NCI-H82 treated with DMSO at 0.1 percent for 48 hours (cell line): Measurements from ENCODE around the gene LLGL1.

Experiments
- DNase-seq: peaks from one replicate; lab custom pipeline; 2025; ENCODE audit not compliant: unreplicated experiment; lab: John Stamatoyannopoulos, UW

Gene LLGL1

GRCh38 chr17:18225121-18225641 lies at the start of gene LLGL1:
TSS of gene LLGL1 (plus strand) at chr17:18225635. CDS start at chr17:18225683, 48 bp downstream.
- DNase-seq = peak; percentile 90

GRCh38 chr17:18176176-18176575 lies 49.3 kb upstream of the LLGL1 start:
- DNase-seq = no peak

DNA sequence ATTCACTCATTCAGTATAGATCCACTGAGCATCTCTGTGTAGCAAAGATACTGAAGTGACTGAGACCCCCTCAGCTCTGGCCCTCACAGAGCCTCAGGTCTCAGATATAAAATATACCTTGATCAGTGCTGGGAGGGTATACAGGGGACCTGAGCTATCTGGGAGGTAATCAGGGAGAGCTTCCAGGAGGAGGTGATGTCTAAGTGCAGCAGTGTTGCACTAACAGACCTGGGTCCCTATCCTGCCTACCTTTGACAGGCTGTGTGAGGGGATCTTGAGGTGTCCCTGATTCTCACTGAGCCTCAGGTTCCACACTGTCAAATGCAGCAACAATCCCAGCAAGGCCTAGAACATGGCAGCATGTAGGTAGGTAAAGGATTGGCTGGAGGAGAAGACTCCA lies 48.3 kb upstream of the LLGL1 start:
- DNase-seq = no peak

GRCh38 chr17:18177722-18178121 lies 47.7 kb upstream of the LLGL1 start:
- no peak for DNase-seq

DNA sequence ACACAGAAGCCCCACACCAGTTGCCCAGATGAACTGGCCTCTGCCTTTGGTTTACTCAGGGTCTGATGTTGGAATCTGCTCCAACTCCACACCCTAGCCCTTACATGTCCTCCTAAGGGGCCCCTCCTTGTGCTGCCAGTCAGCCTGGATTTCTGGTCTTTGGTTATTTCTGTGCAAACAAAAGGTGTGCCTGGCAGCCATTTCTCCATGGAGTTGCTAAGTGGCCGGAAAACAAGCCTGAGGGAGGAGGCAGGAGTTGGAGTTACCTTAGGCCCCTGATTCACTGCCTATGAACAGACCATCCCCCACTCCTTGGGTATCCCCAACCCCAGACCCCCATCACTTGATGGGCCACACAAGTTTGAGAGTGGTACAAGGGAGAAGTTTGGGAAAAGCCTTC lies 46.2 kb upstream of the LLGL1 start:
- DNase-seq = no peak

GRCh38 chr17:18179804-18180203 lies 45.6 kb upstream of the LLGL1 start:
- no peak for DNase-seq

DNA sequence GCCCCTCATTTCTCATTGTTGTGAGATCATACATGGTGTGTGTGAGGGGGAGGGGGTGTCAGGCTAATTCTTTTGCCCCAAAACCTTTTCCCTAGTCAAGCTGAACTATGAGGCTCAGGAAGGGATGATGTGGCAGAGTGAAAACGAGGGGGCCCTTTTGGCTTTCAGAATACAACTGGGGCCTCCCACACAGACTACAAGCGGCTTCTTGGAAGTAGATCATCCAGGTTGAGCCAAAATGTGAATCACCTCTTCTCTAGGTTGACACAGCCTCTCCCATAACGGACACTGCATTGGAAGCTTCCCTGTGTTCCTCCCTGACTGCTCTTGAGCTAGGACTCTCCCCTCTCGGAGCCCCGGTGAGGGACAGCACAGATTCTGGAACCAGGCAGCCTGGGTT lies 44.1 kb upstream of the LLGL1 start:
- no peak for DNase-seq

- DNase-seq = no peak
Observed at GRCh38 chr17:18182110-18182977, 43.1 kb upstream of the LLGL1 start.

DNA sequence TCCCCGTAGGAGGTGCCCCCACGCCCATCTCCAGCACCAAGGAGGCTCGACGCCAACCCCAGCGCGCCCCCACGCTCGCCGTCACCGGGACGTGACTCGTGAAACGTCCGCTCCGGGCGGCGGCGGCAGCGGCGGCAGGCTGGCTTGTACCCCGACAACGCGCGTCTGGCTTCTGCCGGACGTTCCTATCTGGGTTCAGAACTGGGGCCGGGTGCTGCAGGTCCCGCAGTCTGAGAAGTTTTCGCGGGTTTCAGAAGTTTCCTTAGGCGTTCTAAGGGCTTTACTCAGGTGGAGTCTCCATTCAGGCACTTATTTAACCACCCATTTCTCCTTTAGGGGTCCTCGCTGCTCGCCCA lies 42.5 kb upstream of the LLGL1 start:
- DNase-seq = no peak

- DNase-seq = peak; percentile 99
Observed at GRCh38 chr17:18183334-18184142, 41.9 kb upstream of the LLGL1 start, which contains the start of gene ALKBH5. TSS of gene ALKBH5 (plus strand) at chr17:18183828. CDS start at chr17:18184244, 416 bp downstream.

DNA sequence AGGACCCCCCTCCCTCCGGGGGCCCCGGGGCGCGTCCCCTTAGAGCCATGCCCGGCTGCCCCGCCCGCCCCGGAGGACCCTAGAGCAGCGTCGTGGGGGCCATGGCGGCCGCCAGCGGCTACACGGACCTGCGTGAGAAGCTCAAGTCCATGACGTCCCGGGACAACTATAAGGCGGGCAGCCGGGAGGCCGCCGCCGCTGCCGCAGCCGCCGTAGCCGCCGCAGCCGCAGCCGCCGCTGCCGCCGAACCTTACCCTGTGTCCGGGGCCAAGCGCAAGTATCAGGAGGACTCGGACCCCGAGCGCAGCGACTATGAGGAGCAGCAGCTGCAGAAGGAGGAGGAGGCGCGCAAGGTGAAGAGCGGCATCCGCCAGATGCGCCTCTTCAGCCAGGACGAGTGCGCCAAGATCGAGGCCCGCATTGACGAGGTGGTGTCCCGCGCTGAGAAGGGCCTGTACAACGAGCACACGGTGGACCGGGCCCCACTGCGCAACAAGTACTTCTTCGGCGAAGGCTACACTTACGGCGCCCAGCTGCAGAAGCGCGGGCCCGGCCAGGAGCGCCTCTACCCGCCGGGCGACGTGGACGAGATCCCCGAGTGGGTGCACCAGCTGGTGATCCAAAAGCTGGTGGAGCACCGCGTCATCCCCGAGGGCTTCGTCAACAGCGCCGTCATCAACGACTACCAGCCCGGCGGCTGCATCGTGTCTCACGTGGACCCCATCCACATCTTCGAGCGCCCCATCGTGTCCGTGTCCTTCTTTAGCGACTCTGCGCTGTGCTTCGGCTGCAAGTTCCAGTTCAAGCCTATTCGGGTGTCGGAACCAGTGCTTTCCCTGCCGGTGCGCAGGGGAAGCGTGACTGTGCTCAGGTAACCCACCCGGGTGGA lies 41.0 kb upstream of the LLGL1 start:
- DNase-seq = no peak

DNA sequence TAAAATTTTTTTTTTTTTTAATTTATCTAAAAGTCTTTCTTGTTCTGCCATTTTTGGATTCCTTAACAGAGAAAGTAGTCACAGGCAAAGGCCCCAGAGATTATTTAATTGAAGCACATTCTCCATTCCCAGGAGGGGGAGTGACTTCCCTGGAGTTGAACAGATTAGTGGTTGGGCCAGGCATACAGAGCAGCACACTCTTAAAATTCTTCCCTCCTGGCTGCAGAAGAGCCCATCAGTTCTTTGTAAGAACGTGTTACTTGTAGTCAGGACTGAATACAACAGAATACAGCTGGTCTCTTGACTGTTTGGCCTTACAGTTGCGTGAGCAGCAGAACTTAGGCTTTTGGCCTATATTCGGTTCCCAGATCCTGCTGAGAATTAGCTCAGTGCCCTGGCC lies 40.0 kb upstream of the LLGL1 start:
- peak; percentile 30 for DNase-seq

DNA sequence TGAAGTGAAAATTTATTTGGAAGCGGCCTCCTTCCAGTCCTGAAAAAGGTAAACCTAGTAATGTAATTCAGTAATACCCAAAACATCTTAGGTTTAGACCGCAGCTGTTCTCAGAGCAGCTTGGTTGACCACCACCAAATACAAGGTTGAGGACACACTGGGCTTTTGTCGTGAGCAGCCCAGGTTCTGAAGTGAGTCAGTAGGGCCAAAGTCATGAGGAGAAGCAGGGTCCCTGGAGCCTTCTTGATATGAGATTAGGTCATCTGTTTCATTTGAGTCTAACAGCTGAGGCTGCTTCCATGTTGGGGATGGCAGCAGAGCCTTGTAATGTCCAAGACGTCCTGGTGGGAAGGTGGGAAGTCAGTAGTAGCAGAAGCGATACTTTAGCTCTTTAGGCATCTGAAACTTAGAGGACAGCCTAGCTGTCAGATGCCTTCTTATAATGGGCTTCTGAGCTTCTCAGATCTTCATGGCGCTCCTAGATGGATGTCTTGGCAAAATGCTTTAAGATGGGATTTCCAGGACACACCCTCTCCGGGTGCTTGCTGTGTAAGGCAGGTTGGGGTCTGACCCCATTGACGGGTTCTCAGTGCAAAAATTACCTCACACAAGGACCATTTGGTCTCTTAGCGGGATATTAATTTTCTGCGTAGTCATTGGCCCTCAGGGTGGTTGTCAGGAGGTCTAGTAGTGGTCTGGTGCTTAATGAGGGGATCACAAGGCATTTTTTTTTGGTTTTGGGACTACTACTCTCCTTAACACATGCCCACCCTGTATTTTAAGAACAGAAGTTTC lies 39.4 kb upstream of the LLGL1 start:
- DNase-seq = no peak

DNA sequence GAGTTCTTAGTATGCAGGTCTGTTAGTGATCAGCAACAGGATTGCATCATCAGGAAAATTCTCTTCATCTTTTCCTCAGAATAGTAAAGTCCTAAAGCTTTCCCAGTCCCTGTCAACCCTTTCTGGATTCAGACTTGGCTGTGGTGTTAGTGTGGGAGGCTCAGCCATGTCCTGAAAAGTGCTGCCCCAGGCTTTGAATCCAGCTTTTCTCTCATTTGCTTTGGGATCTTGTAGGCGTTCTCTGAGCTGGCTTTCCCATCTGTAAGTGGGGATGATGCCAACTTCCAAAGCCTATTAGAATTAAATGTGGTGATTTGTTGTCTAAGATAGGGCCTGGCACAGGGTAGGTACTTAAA lies 38.8 kb upstream of the LLGL1 start:
- no peak for DNase-seq

GRCh38 chr17:18187226-18187625 lies 38.2 kb upstream of the LLGL1 start:
- DNase-seq = no peak

DNA sequence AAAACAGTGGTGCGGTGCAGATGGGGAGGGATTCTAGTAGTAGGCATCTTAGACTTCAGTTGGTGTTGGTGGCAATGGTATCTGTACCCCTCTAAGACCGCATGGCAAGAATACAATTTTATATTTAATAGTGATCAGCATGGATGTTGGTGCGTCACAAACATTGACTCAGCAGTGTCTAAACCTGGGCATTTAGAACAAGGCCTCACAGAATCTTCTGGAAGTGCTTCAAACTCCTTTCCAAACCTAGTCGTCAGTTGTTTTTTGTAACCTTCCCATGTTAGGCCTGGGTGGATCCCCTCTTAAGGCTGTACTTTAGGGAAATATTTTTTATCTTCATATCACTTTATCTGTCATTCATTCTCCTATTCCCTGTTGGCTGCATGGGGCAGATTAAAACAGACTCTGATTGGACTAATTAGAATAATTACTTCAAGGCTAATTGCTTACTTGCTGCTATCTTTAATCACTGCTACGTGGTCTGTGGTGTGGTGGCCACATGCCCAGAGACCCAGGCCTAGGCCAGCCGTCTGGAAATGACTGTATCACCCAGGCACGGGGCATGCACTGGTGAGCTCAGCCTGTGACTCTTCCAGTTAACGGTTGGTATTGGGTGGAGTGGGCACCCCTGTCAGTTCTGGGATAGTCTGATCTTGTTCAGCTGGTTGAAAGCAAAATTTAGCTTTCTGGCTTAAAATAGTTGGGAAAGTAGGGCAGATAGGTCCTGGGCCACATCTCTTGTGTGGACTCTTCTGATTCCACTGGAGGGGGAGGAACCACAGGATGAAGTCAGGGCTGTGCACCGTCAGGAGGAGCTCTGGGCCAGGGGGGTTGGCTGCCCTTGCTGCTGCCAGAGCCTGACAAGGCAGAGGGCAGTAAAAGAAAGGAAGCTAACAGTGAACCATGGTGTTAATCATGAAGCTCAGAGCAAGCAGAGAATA lies 37.3 kb upstream of the LLGL1 start:
- no peak for DNase-seq

DNA sequence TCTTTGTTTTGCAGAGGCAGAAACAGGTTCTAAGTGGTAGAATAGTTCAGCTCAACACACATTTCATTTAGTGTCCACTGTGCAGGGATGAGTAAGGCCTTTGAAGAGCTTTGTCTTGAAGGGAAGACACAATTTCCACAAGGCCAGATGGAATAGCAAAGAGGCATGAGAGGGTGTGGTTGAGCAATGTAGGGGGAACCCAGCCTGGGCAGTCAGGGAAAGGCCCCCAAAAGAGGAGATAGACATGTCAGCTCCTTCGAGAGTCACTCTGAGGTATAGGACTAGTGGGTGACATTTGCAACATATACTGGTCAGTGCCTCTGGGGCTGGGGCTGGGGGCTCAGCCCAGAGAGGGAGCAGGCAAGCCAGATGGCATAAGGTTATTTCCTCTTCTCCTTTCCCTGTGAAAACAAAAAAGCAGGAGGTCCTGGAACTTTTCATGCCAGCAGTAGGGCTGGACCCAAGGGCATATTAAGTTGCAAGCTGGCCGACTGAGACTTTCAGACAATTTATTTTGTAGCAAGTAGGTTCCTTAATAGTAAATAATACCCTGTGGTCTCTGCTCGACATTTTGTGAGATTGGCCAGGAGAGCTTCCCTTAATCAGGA lies 34.7 kb upstream of the LLGL1 start:
- DNase-seq = no peak

- no peak for DNase-seq
Observed at GRCh38 chr17:18191236-18191667, 34.2 kb upstream of the LLGL1 start.

DNA sequence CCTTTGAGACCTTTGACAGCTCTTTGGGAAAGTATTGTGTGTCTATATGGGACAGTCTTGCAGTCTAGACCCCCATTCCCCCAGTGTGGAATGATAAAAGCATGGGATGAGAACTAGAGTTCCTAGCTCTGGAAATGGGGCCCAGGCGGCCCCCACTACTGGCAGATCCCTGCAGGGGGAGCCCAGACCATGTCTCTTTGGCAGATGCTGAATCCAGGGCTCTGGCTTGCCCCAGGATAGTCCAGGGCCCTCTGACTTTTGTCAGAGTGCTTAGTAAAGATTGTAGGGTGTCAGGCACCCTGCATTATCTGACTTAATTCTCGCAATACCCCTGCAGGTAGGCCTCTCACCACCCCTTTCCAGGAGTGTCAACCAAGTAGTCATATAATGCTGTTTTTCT lies 33.5 kb upstream of the LLGL1 start:
- no peak for DNase-seq
